Testis (tissue), 3 donors: Measurements from ENCODE around the gene TTC33. TPM values are rescaled to one million over a fixed set of nuclear protein-coding genes. Genes with fewer than 3 reads are reported as not detected.

Source experiments
- DNase-seq: peaks from one replicate; pipeline ENCODE4 v3.0.0-alpha.2; 2019
- H3K27ac ChIP-seq, 2 donors: fragments of 200-600 bp; sonication (generic); one replicate each; pipeline ENCODE4 v1.5.1; 2019
- H3K27me3 ChIP-seq: fragments of 200-600 bp; sonication (generic); one replicate; pipeline ENCODE4 v1.5.1; 2019
- H3K36me3 ChIP-seq: fragments of 200-600 bp; sonication (generic); one replicate; pipeline ENCODE4 v1.5.1; 2017; ENCODE audit warnings: low read depth; ENCODE audit errors: missing control alignments
- H3K4me1 ChIP-seq: fragments of 200-600 bp; sonication (generic); one replicate; pipeline ENCODE4 v1.5.1; 2019
- H3K4me3 ChIP-seq, 2 donors: fragments of 200-600 bp; sonication (generic); one replicate each; pipeline ENCODE4 v1.5.1; 2017 to 2019
- H3K9me3 ChIP-seq: fragments of 200-600 bp; sonication (generic); one replicate; pipeline ENCODE4 v1.5.1; 2017
- CTCF ChIP-seq, 3 experiments: fragments of 450-650 bp in 2 of 3; fragments of 200-600 bp in 1 of 3; sonication (generic) in 1 of 3; IDR thresholded peaks; one replicate each; pipeline ENCODE4 v1.5.1; 2016 to 2019; ENCODE audit warnings: antibody characterized with exemption in 3 of 3, mild to moderate bottlenecking in 2 of 3, moderate library complexity in 1 of 3
- POLR2A ChIP-seq: fragments of 450-650 bp; IDR thresholded peaks from one replicate; pipeline ENCODE4 v1.6.1; 2017; ENCODE audit warnings: antibody characterized with exemption, mild to moderate bottlenecking, moderate library complexity
- WGBS, 2 donors: methylation state at CpG; one replicate each; pipeline ENCODE4 v1.1.5; 2018; 5-methylcytosine and 5-hydroxymethylcytosine counted together
- intact Hi-C: fragments of 100-400 bp; cut with DNase I; formaldehyde crosslinking; loops from one replicate; pipeline ENCODE4 v1.15.1; 2023; ENCODE audit warnings: low total_unique reads
- polyA plus RNA-seq: library from polyadenylated mRNA; stranded (reverse); fragments of 350-450 nt; fragmentation: Illumina TruSeq; extraction: RNeasy Lipid Tissue Mini Kit (QIAGEN cat#74804); gene quantifications from one replicate; pipeline ENCODE4 v1.2.3, GENCODE V29; 2014; ENCODE audit warnings: low read depth, low replicate concordance; ENCODE audit not compliant: insufficient read depth
- total RNA-seq, 2 donors: library from RNA; depleted of rRNA; stranded (reverse); fragments of >200 nt; gene quantifications; one replicate each; pipeline ENCODE4 v1.2.3, GENCODE V29; 2016

TTC33 gene
- total and polyA plus RNA-seq, 3 donors from 2014 or later: 14.7 to 16.5 (median 15.2) TPM

GRCh38 chr5:40575921-40576320 is 179.8 kb downstream of the TTC33 start:
- Histone ChIP-seq H3K4me3 (no peak overlapping the region), H3K27ac (no peak overlapping the region), H3K9me3 (no peaks in the 10 kb centered on the region), H3K27me3 (no peaks in the 10 kb centered on the region), H3K4me1 (no peaks in the 10 kb centered on the region), H3K36me3 (no peaks in the 10 kb centered on the region)
- intact Hi-C loops: no loop called here
- TF ChIP-seq POLR2A: no peak
- DNase-seq: no peak
- 73 to 80% methylated on average over 3 of the region's 3 CpGs for WGBS, 2 donors

- TF ChIP-seq CTCF (IDR thresholded peaks at IDR 0.05) (no peak), POLR2A (no peak)
- no peak overlapping the region for H3K4me3 ChIP-seq
- intact Hi-C loops: no loop called here
- no peak overlapping the region for H3K27ac ChIP-seq
- H3K9me3 ChIP-seq: no peaks in the 10 kb centered on the region
- H3K36me3 ChIP-seq: no peaks in the 10 kb centered on the region
- H3K27me3 ChIP-seq: no peaks in the 10 kb centered on the region
- H3K4me1 ChIP-seq: no peaks in the 10 kb centered on the region
- 65 to 80% methylated on average over 1 of the region's 1 CpG for WGBS, 2 donors
- DNase-seq: no peak
Observed at GRCh38 chr5:40575411-40575810, 180.3 kb downstream of the TTC33 start.

DNA sequence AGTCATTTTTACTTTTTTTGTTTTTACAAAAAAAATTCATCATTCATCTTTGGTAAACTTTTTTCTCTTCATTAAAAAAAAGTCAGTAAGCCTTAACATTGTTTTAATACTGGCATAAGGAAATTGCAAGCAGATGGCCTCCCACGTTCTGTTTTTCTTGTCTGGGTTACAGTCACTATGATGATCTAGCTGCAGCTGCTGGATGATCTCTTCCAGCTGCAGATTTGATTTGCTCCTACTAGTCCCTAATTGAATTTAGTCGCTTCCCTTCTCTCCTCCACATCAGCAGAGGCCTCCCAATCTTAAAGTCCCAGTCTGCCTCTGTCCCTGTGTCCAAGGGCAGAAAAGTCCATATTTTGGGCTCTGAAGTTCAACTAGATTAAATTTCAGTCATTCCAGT is 182.8 kb downstream of the TTC33 start:
- WGBS, 2 donors: 31 to 43% methylated on average over 2 of the region's 2 CpGs
- DNase-seq: no peak

DNA sequence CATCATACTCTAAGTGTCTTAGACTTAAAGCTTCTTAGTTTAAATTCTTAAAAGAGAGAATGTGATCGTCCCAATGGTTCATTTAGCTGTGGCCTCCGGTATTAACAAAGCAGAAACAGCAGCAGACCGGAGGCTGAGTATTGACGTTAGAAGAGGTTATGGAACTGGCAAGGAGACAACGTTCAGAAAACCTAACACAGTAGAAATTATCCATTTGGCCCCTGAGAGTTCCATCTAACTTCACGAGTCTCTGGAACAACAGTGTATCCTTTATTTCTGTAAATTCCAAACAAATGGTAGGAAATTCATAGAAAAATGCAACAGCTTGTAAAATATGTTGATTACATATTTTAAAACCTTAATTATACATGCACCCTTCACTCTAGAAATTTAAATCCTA is 183.4 kb downstream of the TTC33 start:
- TF ChIP-seq CTCF (IDR thresholded peaks at IDR 0.05) (no peak), POLR2A (no peak)
- DNase-seq: no peak
- 53 to 57% methylated on average over 6 of the region's 6 CpGs for WGBS, 2 donors
- no peak overlapping the region for H3K4me3 ChIP-seq
- intact Hi-C loops: no loop called here
- no peaks in the 10 kb centered on the region for H3K36me3 ChIP-seq
- no peaks in the 10 kb centered on the region for H3K27me3 ChIP-seq
- no peaks in the 10 kb centered on the region for H3K9me3 ChIP-seq
- H3K4me1 ChIP-seq: no peaks in the 10 kb centered on the region
- no peak overlapping the region for H3K27ac ChIP-seq

More for the DNA sequence above, 182.8 kb downstream of the TTC33 start:
- intact Hi-C loops: no loop called here
- Histone ChIP-seq H3K4me1 (no peaks in the 10 kb centered on the region), H3K27ac (no peak overlapping the region), H3K27me3 (no peaks in the 10 kb centered on the region), H3K4me3 (no peak overlapping the region), H3K9me3 (no peaks in the 10 kb centered on the region), H3K36me3 (no peaks in the 10 kb centered on the region)
- TF ChIP-seq CTCF (IDR thresholded peaks at IDR 0.05) (no peak), POLR2A (no peak)

GRCh38 chr5:40571729-40572128 is 184.0 kb downstream of the TTC33 start:
- Histone ChIP-seq H3K27ac (no peak overlapping the region), H3K36me3 (no peaks in the 10 kb centered on the region), H3K27me3 (no peaks in the 10 kb centered on the region), H3K4me1 (no peaks in the 10 kb centered on the region), H3K9me3 (no peaks in the 10 kb centered on the region), H3K4me3 (no peak overlapping the region)
- DNase-seq: no peak
- intact Hi-C loops: no loop called here
- TF ChIP-seq CTCF (IDR thresholded peaks at IDR 0.05): no peak
- TF ChIP-seq POLR2A: no peak
- WGBS, 2 donors: 82 to 90% methylated on average over 2 of the region's 2 CpGs
